IPS-20b (cell line): Measurements from ENCODE around the gene SMARCAL1.

Source experiments
- H3K27ac ChIP-seq: one replicate; pipeline ENCODE4 v1.5.1; 2013; ENCODE audit warnings: low read length
- H3K27me3 ChIP-seq: 2 replicates; pipeline ENCODE4 v1.6.1; 2013; ENCODE audit warnings: mild to moderate bottlenecking, low read length, inconsistent platforms; ENCODE audit not compliant: insufficient read depth
- H3K36me3 ChIP-seq: 2 replicates; pipeline ENCODE4 v1.6.1; 2013; ENCODE audit warnings: low read depth, mild to moderate bottlenecking, inconsistent platforms, low read length, moderate library complexity; ENCODE audit not compliant: insufficient read depth
- H3K4me1 ChIP-seq: 2 replicates; pipeline ENCODE4 v1.6.1; 2013; ENCODE audit warnings: mild to moderate bottlenecking, control low read depth, inconsistent platforms, low read length, moderate library complexity; ENCODE audit not compliant: insufficient read depth
- H3K4me3 ChIP-seq: 2 replicates; pipeline ENCODE4 v1.5.1; 2013; ENCODE audit warnings: mild to moderate bottlenecking, low read length, inconsistent platforms
- H3K9ac ChIP-seq: 2 replicates; pipeline ENCODE4 v1.6.1; 2013; ENCODE audit warnings: low read depth, mild to moderate bottlenecking, inconsistent platforms, low read length, moderate library complexity
- H3K9me3 ChIP-seq: 2 replicates; pipeline ENCODE4 v1.6.1; 2013; ENCODE audit warnings: mild to moderate bottlenecking, low read depth, low read length, inconsistent platforms; ENCODE audit not compliant: insufficient read depth

SMARCAL1 gene

GRCh38 chr2:216418981-216419380 lies 6.7 kb downstream of the SMARCAL1 start:
- Histone ChIP-seq H3K4me1 (no peaks in the 10 kb centered on the region), H3K4me3 (no peak overlapping the region), H3K9me3 (no peaks in the 10 kb centered on the region), H3K27ac (no peak overlapping the region), H3K27me3 (no peaks in the 10 kb centered on the region), H3K36me3 (peaks cover 57% of the 10 kb centered on the region), H3K9ac (no peak overlapping the region)

GRCh38 chr2:216420367-216421101 lies 8.2 kb downstream of the SMARCAL1 start:
- Histone ChIP-seq H3K4me1 (no peaks in the 10 kb centered on the region), H3K27me3 (no peaks in the 10 kb centered on the region), H3K27ac (no peak overlapping the region), H3K9me3 (peaks cover 3% of the 10 kb centered on the region; the same call in 1 of the 2 replicates), H3K9ac (no peak overlapping the region), H3K4me3 (no peak overlapping the region), H3K36me3 (peaks cover 64% of the 10 kb centered on the region)

GRCh38 chr2:216423071-216423470 lies 10.8 kb downstream of the SMARCAL1 start:
- peaks cover 61% of the 10 kb centered on the region for H3K36me3 ChIP-seq
- H3K9ac ChIP-seq, result no peak overlapping the region
- no peaks in the 10 kb centered on the region for H3K27me3 ChIP-seq
- H3K27ac ChIP-seq, result no peak overlapping the region
- H3K4me1 ChIP-seq, result no peaks in the 10 kb centered on the region
- no peak overlapping the region for H3K4me3 ChIP-seq
- peaks cover 4% of the 10 kb centered on the region; the same call in 1 of the 2 replicates for H3K9me3 ChIP-seq

DNA sequence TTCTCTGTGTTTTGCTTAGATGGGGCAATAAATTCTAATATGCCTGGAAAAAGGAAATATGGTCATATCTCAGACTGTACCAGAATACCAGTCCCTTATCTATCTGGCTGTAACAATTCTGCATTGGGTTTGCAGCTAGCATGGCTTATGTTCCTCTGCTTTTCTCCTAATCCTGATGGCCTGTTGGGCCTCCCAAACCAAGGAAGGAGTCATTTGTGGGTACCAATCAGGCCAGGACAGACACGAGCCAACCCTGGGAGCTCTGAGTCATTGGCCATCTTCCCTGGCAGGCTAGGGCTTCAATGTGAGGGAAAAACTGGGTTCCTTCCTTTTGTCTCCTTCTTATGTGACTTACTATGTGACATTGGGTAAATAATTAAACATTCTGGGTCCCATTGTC lies 12.0 kb downstream of the SMARCAL1 start:
- H3K9ac ChIP-seq, result no peak overlapping the region
- no peak overlapping the region for H3K27ac ChIP-seq
- H3K36me3 ChIP-seq, result peaks cover 72% of the 10 kb centered on the region

DNA sequence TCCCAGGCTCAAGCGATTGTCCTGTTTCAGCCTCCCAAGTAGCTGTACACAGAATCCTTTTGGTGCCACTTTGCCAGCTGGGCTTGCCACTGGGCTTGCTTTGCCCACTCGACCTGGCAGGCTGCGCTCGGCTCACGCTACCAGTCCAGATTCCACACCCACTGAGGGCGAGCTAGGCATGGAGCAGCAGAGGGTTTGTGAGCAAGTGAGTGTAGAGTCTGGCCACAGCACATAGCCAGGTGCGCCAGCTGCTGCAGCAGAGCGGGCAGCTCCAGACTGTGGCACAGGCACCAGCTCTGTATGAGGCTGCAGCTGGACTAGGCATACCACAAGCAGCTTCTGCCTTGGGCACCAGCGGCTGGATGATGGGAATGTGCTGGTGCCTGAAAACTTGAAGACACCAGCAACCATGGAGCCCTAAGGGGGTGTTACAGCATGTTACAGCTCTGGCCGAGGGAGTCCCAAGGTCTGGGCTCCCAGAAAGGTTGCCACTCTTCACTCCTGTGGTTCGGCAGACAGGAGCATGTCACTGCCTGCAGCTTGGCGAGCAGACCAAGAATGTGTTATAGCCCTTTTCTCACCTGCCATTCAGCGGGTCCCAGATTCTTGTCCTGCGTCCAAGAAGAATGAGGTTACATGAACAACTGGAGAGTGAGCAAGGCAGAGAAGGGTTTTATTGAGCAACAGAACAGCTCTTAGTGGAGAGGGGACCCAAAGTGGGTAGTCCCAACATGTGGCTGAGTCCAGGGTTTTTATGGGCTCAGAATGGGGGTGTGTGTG lies 12.9 kb downstream of the SMARCAL1 start:
- H3K36me3 ChIP-seq, result peaks cover 78% of the 10 kb centered on the region
- H3K27me3 ChIP-seq, result no peaks in the 10 kb centered on the region
- H3K4me1 ChIP-seq, result no peaks in the 10 kb centered on the region
- H3K9ac ChIP-seq, result no peak overlapping the region
- H3K4me3 ChIP-seq, result no peak overlapping the region
- peaks cover 4% of the 10 kb centered on the region; the same call in 1 of the 2 replicates for H3K9me3 ChIP-seq
- no peak overlapping the region for H3K27ac ChIP-seq

More for the DNA sequence above, 12.0 kb downstream of the SMARCAL1 start:
- no peaks in the 10 kb centered on the region for H3K27me3 ChIP-seq
- H3K9me3 ChIP-seq, result peaks cover 4% of the 10 kb centered on the region; the same call in 1 of the 2 replicates
- H3K4me3 ChIP-seq, result no peak overlapping the region
- no peaks in the 10 kb centered on the region for H3K4me1 ChIP-seq

GRCh38 chr2:216426166-216426777 lies 14.0 kb downstream of the SMARCAL1 start:
- H3K27me3 ChIP-seq, result no peaks in the 10 kb centered on the region
- H3K36me3 ChIP-seq, result peaks cover 77% of the 10 kb centered on the region
- H3K27ac ChIP-seq, result no peak overlapping the region
- H3K4me1 ChIP-seq, result no peaks in the 10 kb centered on the region
- H3K4me3 ChIP-seq, result no peak overlapping the region
- H3K9ac ChIP-seq, result no peak overlapping the region
- peaks cover 4% of the 10 kb centered on the region; the same call in 1 of the 2 replicates for H3K9me3 ChIP-seq

DNA sequence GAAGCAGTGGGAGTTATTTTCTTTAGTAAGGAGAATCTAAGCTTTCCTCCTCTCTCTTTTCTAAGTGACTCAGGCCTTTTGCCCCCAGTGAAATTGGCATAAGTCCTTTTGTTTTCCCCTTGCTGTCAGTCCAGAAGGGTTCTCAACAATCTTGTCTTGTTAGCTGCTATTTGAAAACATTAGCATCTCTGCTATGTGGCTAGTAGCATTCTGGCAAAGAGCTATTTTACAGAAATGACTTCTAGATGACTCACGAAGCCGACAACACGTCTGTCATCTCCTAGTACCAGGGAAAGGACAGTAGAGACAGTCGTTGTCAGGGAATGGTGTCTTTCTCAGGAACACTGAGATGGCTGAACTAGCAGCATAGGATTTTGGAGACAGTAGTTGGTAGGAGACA lies 14.7 kb downstream of the SMARCAL1 start:
- H3K4me1 ChIP-seq, result no peaks in the 10 kb centered on the region
- no peaks in the 10 kb centered on the region for H3K27me3 ChIP-seq
- peaks cover 4% of the 10 kb centered on the region; the same call in 1 of the 2 replicates for H3K9me3 ChIP-seq
- no peak overlapping the region for H3K9ac ChIP-seq
- no peak overlapping the region for H3K4me3 ChIP-seq
- no peak overlapping the region for H3K27ac ChIP-seq
- H3K36me3 ChIP-seq, result peaks cover 77% of the 10 kb centered on the region

DNA sequence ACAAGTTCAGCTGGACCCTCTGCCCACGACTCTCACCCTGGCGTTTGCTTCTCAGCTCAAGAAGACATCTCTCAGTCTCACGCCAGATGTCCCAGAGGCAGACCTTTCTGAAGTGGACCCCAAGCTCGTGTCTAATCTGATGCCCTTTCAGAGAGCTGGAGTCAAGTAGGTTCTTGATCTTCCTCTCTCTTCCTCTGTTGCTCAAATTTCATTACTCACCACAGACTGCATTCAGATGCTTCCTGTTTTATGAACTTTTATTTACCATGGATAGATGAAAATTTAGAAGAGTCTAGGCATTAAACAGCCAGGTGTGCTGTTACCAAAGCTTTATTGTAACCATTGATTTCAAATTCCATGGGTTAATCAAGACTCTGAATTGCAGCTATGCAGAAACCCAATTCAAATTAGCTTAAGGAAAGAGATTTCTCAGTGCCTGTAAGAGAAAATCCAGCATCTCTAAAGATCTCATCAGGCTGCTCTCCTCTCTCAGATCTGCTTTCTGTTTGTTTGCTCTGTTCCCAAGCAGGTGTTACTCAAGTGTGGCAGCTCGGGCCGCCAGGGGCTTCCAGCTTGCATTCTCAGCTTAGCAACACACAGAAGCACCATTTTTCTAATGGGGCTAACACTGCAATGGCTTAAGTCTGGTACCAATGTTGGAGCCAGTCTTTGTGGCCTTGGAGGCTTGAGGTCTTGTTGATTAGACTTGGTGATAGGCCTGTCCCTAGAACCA lies 16.5 kb downstream of the SMARCAL1 start:
- Histone ChIP-seq H3K9ac (no peak overlapping the region), H3K36me3 (peaks cover 74% of the 10 kb centered on the region), H3K9me3 (peaks cover 4% of the 10 kb centered on the region; the same call in 1 of the 2 replicates), H3K4me3 (no peak overlapping the region), H3K27me3 (no peaks in the 10 kb centered on the region), H3K4me1 (no peaks in the 10 kb centered on the region), H3K27ac (no peak overlapping the region)

DNA sequence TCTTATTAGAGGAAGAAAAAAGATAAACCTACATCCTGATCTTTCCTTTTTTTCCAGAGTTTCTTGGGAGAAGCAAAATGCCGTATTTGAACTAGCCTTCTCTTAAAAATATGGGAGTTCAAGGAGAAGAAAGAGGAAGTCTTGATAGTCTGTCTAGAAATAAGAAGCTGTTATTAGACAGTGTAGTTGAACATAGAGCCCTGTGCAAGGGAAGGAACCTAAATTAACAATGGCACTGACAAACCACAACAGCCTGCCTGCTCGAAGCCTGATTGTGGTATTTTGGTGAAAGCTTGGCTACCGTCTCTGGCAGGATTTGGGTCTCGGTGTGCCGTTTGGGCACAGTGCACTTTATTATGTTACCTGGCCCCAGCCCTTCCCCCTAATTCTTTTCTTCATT lies 17.1 kb downstream of the SMARCAL1 start:
- Histone ChIP-seq H3K36me3 (peaks cover 71% of the 10 kb centered on the region), H3K4me3 (no peak overlapping the region), H3K9ac (no peak overlapping the region), H3K9me3 (peaks cover 4% of the 10 kb centered on the region; the same call in 1 of the 2 replicates), H3K27me3 (no peaks in the 10 kb centered on the region), H3K27ac (no peak overlapping the region), H3K4me1 (no peaks in the 10 kb centered on the region)

GRCh38 chr2:216430811-216431530 lies 18.7 kb downstream of the SMARCAL1 start:
- H3K27me3 ChIP-seq, result no peaks in the 10 kb centered on the region
- no peak overlapping the region for H3K4me3 ChIP-seq
- no peak overlapping the region for H3K27ac ChIP-seq
- no peaks in the 10 kb centered on the region for H3K4me1 ChIP-seq
- peaks cover 67% of the 10 kb centered on the region for H3K36me3 ChIP-seq
- H3K9ac ChIP-seq, result no peak overlapping the region
- no peaks in the 10 kb centered on the region for H3K9me3 ChIP-seq

DNA sequence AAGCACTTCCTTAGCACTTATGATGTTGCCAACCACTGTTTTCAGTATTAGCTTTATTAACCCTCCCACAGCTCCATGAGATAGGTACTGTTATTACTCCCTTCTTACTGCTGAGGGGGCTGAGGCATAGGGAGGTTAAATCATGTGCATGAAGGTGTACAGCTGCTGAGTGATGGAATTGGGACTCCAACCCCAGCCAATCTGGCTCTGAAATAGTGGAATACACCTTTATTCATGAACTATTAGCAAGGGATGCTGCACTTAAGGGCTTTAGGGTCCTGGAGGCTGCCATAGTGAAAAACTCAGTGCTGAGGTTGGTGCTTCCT lies 19.2 kb downstream of the SMARCAL1 start:
- Histone ChIP-seq H3K36me3 (peaks cover 72% of the 10 kb centered on the region), H3K4me3 (no peak overlapping the region), H3K4me1 (no peaks in the 10 kb centered on the region), H3K27ac (no peak overlapping the region), H3K27me3 (no peaks in the 10 kb centered on the region), H3K9me3 (no peaks in the 10 kb centered on the region), H3K9ac (no peak overlapping the region)
